ENCODE results near the gene SMAD7. TPM values are rescaled to one million over a fixed set of nuclear protein-coding genes. Genes with fewer than 3 reads are reported as not detected.

Gene SMAD7
- total and polyA plus RNA-seq, 10 of the 15 experiments (the other 5 are each of a cell fraction or from before 2014, with no cell fraction given): 1.3 to 22.5 (median 8.0) TPM

- Histone ChIP-seq H3K27ac (ENCODE audit: control insufficient read depth, insufficient read depth) (no peak overlapping the region), H3K79me2 (ENCODE audit: control insufficient read depth, insufficient read depth, low read length) (no peaks in the 10 kb centered on the region), H3K9me3 (replicated peaks; ENCODE audit: control insufficient read depth, insufficient read depth, low read length) (no peaks in the 10 kb centered on the region), H4K20me1 (ENCODE audit: control insufficient read depth, insufficient read depth) (no peaks in the 10 kb centered on the region), H2AFZ (ENCODE audit: control insufficient read depth, low read depth, low read length) (no peak overlapping the region), H3K36me3 (ENCODE audit: control insufficient read depth in 2 of 2, insufficient read depth in 2 of 2, low read length in 1 of 2) (no peaks in the 10 kb centered on the region), H3K4me2 (ENCODE audit: control insufficient read depth, insufficient read depth) (no peak overlapping the region), H3K27me3 (replicated peaks in 1 of 2; ENCODE audit: control insufficient read depth in 2 of 2, insufficient read depth in 2 of 2, low read length in 1 of 2) (no peaks in the 10 kb centered on the region; a peak in 2 of 4 replicates), H3K4me1 (ENCODE audit: control insufficient read depth, insufficient read depth, low read length) (no peaks in the 10 kb centered on the region; the same call in 1 of the 2 replicates), H3K4me3 (no peak overlapping the region), H3K9ac (ENCODE audit: control insufficient read depth, insufficient read depth, low read length) (no peak overlapping the region)
- intact Hi-C loops (cut with micrococcal nuclease; ENCODE audit: unreplicated experiment): no loop called here
- ATAC-seq (no peak), FAIRE-seq (no peak), DNase-seq (ENCODE audit: low read depth, low spot score) (no peak)
- POLR2A ChIA-PET: no interaction called here
- whole genome bisulfite sequencing (ENCODE audit: insufficient coverage, insufficient replicate concordance, low lambda C conversion rate, missing lambda C conversion rate): 62% methylated on average over 8 of the region's 8 CpGs
- CTCF ChIA-PET: no interaction called here
- no TSS peak for BruUV-seq (replicated peaks)
- SMC1A ChIA-PET (ENCODE audit: uncharacterized antibody, unreplicated experiment): interaction anchor here (0.7 to 1.3 kb wide), 4 partner anchors 14 to 181 kb away, joined by 3 read pairs; no protein-coding TSS in a partner anchor
- RAD21 ChIA-PET (ENCODE audit: unreplicated experiment): no interaction called here
- in situ Hi-C loops (cut with MboI): no loop called here
- TF ChIP-seq NFYA (IDR thresholded peaks at IDR 0.05; ENCODE audit: borderline replicate concordance, low read depth, low read length) (no peak), POLR2AphosphoS5 (IDR thresholded peaks at IDR 0.05; ENCODE audit: low read length) (no peak), SIN3A (IDR thresholded peaks at IDR 0.05; ENCODE audit: low read depth, low read length) (no peak), NFXL1 (IDR thresholded peaks at IDR 0.05; ENCODE audit: borderline replicate concordance) (no peak), PML (IDR thresholded peaks at IDR 0.05; ENCODE audit: low read length) (no peak), ZBTB33 (IDR thresholded peaks at IDR 0.05) (no peak), JUNB (IDR thresholded peaks at IDR 0.05) (no peak), ATF2 (IDR thresholded peaks at IDR 0.05; ENCODE audit: low read length) (no peak)
Measured at GRCh38 chr18:48996901-48997463, 46.2 kb upstream of the SMAD7 start.
